NCI-H2227 (cell line): ENCODE results near the gene PRDM15.

Experiments
- DNase-seq: peaks from one replicate; lab custom pipeline; 2025; ENCODE audit not compliant: unreplicated experiment; lab: John Stamatoyannopoulos, UW

PRDM15 gene

GRCh38 chr21:41781050-41781410 is 98.1 kb downstream of the PRDM15 start:
- no peak for DNase-seq

DNA sequence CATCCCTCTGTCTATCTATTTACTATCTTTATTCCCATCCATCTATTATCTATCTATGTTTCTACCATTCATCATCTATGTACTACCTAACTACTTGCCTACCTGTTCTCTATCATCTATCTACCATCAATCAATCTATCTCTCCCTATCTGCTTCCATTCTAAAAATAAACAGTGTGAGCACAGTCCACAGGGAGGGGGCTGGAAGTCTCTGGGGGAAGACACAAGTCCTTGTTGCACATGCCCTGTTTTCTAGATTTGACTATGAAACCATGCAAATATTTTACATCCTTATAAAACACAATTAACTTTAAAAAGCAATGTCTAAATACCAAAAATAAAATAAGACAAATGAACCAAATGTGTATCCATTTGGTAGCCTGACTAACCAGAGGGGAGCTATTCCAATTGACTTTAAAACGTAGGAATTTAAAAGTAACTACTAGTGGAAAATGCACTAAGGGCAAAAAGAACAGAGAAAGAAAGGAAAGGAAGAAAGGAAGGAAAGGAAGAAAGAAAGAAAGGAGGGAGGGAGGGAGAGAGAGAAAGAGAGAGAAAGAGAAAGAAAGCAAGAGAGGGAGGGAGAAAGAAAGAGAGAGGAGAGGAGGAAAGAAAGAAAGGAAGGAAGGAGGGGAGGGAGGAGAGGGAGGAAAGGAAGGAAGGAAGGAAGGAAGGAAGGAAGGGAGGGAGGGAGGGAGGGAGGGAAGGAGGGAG is 98.7 kb downstream of the PRDM15 start:
- no peak for DNase-seq

- DNase-seq: no peak
These were observed 99.5 kb downstream of the PRDM15 start for GRCh38 chr21:41779659-41780058.

DNA sequence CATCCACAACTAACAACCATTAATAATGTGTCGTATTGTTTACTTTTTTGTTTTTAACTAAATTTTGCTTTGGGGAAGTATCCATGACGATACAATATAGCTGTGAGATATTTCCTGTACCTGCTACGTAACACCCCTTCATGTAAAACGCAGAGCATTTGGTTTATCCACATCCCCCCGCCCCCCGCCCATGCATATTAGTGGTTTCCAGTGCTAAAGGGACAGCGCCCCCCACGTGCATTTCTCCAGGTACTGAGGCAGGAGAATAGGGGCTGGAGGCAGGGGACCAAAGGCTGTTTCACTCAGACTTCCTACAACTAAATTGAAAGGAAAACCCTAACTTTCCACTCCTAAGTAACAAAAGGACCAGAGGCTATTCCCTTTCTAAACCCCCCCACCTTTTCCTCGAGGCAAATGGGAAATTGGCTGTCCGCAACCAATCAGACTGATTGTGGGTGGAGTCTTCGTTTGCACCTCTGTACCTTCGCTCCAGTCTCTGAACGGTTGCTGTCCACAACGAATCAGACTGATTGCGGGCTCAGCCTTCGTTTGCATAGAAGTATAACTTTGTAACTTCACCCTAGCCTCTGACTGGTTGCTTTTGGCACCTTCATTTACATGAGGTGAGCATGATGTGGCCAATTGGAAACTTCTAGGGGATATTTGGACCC is 100.1 kb downstream of the PRDM15 start:
- DNase-seq: no peak

DNA sequence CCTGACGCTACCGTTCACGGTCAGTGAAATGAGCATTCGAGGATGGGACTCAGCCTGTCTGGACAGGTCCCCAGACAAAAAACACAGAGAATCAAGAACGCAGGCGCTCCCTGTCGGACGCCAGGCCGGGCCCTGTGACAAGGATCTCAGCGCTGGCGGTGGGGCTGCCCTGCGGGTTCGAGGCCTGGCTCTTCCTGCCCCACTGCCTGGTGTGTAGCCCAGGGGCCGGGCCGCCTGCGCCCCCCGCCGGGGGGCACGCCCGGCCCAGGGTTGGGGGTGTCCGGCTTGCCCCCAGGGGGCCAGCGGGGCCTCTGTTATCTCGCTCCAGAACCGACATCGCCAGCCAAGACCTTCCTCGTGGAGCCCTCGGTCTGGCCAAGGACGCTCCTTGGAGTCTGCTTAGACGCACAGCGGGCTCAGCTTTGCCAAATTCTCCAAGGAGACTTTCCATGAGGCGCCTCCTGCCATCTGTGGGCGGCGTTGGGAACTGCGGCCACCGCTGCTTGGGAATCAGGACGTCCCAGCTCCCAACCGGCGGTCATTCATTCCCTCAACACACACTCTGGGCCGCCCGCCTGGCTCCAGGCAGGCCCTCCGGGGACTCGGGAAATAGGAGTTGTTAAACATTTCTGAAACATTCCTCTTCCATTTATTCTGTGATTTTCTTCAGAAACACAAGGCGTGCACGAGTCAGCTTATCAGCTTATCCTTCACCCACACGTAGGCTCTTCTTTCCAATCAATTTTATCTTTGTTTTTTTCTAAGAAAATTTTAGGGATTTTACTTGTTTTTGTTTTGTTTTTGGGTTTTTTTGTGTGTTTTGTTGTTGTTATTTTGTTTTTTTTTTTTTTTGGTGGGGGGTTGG is 101.0 kb downstream of the PRDM15 start:
- peak; percentile 76 for DNase-seq

DNA sequence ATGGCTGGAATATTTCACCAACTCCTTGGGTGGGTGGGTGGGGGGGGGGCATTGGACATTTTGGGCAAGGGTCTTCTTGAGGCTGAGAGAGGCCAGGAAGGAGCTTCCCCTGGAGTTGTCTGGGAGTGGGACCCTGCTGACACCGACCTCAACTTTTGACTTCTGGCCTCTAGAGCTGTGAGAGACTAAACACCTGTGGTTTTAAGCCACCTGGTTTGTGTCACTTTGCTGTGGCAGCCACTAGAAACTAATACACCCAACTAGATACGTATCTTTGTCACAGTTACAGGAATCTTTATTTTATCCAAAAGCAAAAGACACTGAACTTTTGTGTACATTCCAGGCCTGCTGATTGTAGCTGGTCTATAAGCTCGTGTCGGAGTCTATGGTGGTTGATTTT is 102.4 kb downstream of the PRDM15 start:
- no peak for DNase-seq

DNA sequence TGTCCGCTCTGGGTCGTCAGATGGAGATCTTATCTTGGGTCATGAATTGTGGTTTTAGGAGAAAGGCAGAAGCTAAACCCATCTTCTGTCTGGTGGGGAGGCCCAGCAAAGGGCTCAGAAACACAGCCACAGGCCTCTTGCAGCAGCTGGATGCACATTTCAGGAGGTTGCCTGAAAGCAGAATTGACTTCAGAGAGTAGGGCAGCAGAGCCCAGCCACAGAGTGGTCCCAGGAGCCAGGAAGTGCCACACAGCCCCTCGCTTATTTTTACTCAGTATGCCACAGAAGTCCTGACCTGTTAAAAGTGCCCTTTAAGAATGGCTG is 104.0 kb downstream of the PRDM15 start:
- DNase-seq: no peak

- DNase-seq: no peak
These were observed 104.5 kb downstream of the PRDM15 start for GRCh38 chr21:41774467-41775148.

DNA sequence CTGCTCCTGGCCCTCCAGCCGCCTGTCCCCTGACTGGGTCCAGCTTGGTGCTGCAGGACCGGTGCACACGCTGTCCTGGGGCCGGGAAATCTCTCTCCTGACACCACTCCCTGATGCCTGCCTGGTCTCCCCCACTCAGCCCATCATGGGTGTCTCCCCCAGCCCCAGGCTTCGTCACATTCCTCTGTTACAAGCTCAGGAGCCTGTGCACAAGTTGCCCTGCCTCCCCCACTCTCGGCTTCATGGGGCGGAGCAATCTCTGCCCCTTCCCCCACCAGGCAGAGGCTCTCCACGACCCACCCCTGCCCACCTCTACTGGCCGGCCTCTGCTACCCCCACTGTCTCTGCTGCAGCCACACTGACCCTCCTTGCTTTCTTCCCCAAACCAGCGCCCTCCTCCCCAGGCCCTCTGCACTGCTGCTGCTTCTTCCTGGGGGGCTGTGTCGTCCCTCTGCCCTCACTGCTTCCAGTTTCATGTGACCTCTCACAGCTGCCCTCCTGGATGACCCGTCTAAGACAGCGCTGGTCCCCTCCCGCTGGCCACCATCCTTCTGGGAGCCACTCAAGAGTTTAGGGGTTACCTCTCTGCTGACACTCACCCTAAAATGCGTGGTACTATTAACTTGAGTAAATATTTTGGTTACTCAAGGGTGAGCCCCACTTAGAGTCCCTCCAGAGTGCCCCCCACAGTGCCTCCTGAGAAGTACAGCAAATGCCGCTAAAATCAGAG is 106.6 kb downstream of the PRDM15 start:
- DNase-seq: no peak

- no peak for DNase-seq
These were observed 107.6 kb downstream of the PRDM15 start for GRCh38 chr21:41771625-41771945.

DNA sequence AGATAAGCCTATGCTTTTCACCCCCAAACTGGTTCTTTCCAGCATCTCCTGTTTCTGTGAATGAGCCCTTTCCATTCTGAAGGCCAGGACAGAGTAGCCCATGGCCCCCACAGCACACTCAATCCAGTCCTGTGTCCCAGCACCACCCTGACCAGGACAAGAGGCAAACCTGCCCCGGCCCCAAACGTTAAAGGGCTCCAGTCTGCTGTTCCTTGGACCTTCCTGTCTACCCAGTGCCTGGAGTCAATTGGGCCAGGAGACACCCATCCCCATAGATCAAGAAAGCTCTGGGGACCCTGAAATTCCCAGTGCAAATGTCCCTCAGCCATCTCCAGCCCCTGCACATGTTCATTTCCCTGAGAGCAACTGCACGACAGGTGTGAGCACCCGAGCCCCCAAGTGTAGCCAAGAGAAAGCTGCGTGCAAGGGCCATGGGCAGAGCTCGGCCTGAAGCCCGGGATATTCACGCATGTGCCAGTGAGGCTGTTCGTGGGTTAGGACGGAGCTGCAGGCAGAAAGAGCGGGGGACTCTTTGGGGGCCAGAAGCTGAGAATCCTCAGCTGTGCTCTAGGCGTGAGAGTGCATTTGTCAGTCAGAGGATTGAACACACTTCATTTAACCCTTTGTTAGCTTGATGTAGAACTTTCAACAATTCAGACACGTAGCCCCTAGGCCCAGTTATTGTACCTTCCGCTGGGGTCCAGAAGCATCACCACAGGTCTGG is 108.1 kb downstream of the PRDM15 start:
- no peak for DNase-seq

DNA sequence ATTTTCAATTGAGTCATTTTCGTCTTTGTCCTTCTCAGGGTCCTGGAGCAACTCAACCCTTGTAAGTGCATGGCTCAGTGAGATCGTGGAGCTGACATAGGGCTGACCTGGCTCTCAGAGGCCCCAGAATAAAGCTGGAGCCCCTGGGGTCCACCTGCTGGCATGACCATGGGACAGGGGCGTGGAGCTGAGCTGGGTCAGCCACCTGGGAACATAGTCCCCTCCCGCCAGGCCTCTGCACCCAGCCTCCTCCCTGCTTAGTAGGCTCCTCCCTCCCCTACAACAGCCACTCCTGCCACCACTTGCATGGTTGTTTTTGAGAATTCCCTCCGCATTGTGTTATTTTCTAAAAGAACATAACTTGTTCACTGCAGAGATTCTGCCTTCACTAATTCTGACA is 109.2 kb downstream of the PRDM15 start:
- DNase-seq: no peak

GRCh38 chr21:41769521-41769920 is 109.6 kb downstream of the PRDM15 start:
- DNase-seq: no peak

- no peak for DNase-seq
These were observed 110.0 kb downstream of the PRDM15 start for GRCh38 chr21:41769111-41769510.

- peak; percentile 14 for DNase-seq
These were observed 110.6 kb downstream of the PRDM15 start for GRCh38 chr21:41768437-41769042.

- DNase-seq: no peak
These were observed 111.3 kb downstream of the PRDM15 start for GRCh38 chr21:41767606-41768436.

- peak; percentile 77 for DNase-seq
These were observed 112.1 kb downstream of the PRDM15 start, which contains the start of gene RIPK4 for GRCh38 chr21:41766883-41767605. RIPK4 (minus strand) TSS chr21:41767052; CDS start chr21:41767041, 11 bp downstream.
